Smooth muscle cell (in vitro differentiated cells): Measurements from ENCODE around the gene CCSER1. TPM values are rescaled to one million over a fixed set of nuclear protein-coding genes. Genes with fewer than 3 reads are reported as not detected.
A peak's percentile ranks its signal among the peaks of the same experiment; 100 is the strongest.

Experiments used
- DNase-seq: peaks from one replicate; lab custom pipeline; 2025; ENCODE audit not compliant: unreplicated experiment; lab: John Stamatoyannopoulos, UW
- H2AFZ ChIP-seq: fragments of 200-600 bp; sonication (generic); 2 replicates; pipeline ENCODE4 v1.6.0; 2016; ENCODE audit warnings: antibody characterized with exemption, low read depth, mild to moderate bottlenecking
- H3F3A ChIP-seq: fragments of 200-600 bp; sonication (generic); 2 replicates; pipeline ENCODE4 v1.6.0; 2017; ENCODE audit warnings: antibody characterized with exemption, low read depth
- H3K27ac ChIP-seq: fragments of 200-600 bp; sonication (generic); 2 replicates; pipeline ENCODE4 v1.5.1; 2016; ENCODE audit warnings: low read depth, mild to moderate bottlenecking
- H3K27me3 ChIP-seq: fragments of 200-600 bp; sonication (generic); 2 replicates; pipeline ENCODE4 v1.6.1; 2016; ENCODE audit warnings: low read depth, mild to moderate bottlenecking
- H3K36me3 ChIP-seq: fragments of 200-600 bp; sonication (generic); 2 replicates; pipeline ENCODE4 v1.5.1; 2016; ENCODE audit warnings: low read depth
- H3K4me1 ChIP-seq: fragments of 200-600 bp; sonication (generic); 2 replicates; pipeline ENCODE4 v1.5.1; 2016; ENCODE audit warnings: low read depth
- H3K4me2 ChIP-seq: fragments of 200-600 bp; sonication (generic); 2 replicates; pipeline ENCODE4 v1.6.0; 2016; ENCODE audit warnings: mild to moderate bottlenecking
- H3K4me3 ChIP-seq: fragments of 200-600 bp; sonication (generic); 2 replicates; pipeline ENCODE4 v1.5.1; 2016; ENCODE audit warnings: mild to moderate bottlenecking
- H3K79me2 ChIP-seq: fragments of 200-600 bp; sonication (generic); 2 replicates; pipeline ENCODE4 v1.6.0; 2016; ENCODE audit warnings: low read depth, mild to moderate bottlenecking
- H3K9ac ChIP-seq: fragments of 200-600 bp; sonication (generic); 2 replicates; pipeline ENCODE4 v1.6.0; 2016; ENCODE audit warnings: low read depth
- H3K9me3 ChIP-seq: fragments of 200-600 bp; sonication (generic); replicated peaks from 2 replicates; pipeline ENCODE4 v1.5.1; 2016; ENCODE audit warnings: low read depth
- H4K20me1 ChIP-seq: fragments of 200-600 bp; sonication (generic); 2 replicates; pipeline ENCODE4 v1.6.0; 2016; ENCODE audit warnings: low read depth
- CTCF ChIP-seq: fragments of 200-600 bp; sonication (generic); IDR thresholded peaks from 2 replicates; pipeline ENCODE4 v1.5.1; 2017; ENCODE audit warnings: borderline replicate concordance, mild to moderate bottlenecking, antibody characterized with exemption; ENCODE audit not compliant: insufficient read depth, poor library complexity, severe bottlenecking
- WGBS: methylation state at CpG from one replicate; pipeline ENCODE4 v1.1.7; 2016; ENCODE audit warnings: low lambda C conversion rate; 5-methylcytosine and 5-hydroxymethylcytosine counted together
- polyA plus RNA-seq: library from polyadenylated mRNA; unstranded; fragments of >200 nt; fragmentation: Nextera tagmentation; extraction: Ambion mirVana; gene quantifications from 2 replicates; pipeline ENCODE4 v1.2.1, GENCODE V29; 2016
- total RNA-seq: library from RNA; depleted of rRNA; stranded (reverse); fragments of >200 nt; gene quantifications from 2 replicates; pipeline ENCODE4 v1.2.3, GENCODE V29; 2014

The CCSER1 gene
- total and polyA plus RNA-seq, 2 experiments from 2014 or later = 0.76 TPM; not detected in 1

- no peak overlapping the region for H3K27ac ChIP-seq
- no peak overlapping the region for H3K4me3 ChIP-seq
- no peak for TF ChIP-seq CTCF
- H3K9me3 ChIP-seq = no peaks in the 10 kb centered on the region
- no peaks in the 10 kb centered on the region for H3K36me3 ChIP-seq
- no peaks in the 10 kb centered on the region for H3F3A ChIP-seq
- no peak for DNase-seq
- no peak overlapping the region for H2AFZ ChIP-seq
- H3K9ac ChIP-seq = no peak overlapping the region
- no peak overlapping the region for H3K4me2 ChIP-seq
- peaks cover 36% of the 10 kb centered on the region for H3K27me3 ChIP-seq
- H3K4me1 ChIP-seq = no peaks in the 10 kb centered on the region
- H3K79me2 ChIP-seq = no peaks in the 10 kb centered on the region
- no peaks in the 10 kb centered on the region for H4K20me1 ChIP-seq
Measured at GRCh38 chr4:90124276-90124675, 2.9 kb upstream of the CCSER1 start.

GRCh38 chr4:90126805-90127204 lies 389 bp upstream of the CCSER1 start:
- H3F3A ChIP-seq = no peaks in the 10 kb centered on the region
- peak overlapping the region; percentile 67 for H3K4me3 ChIP-seq
- no peaks in the 10 kb centered on the region for H3K4me1 ChIP-seq
- no peak overlapping the region for H3K27ac ChIP-seq
- no peaks in the 10 kb centered on the region for H4K20me1 ChIP-seq
- TF ChIP-seq CTCF = no peak
- 35% methylated on average over 8 of the region's 8 CpGs for WGBS
- H3K9ac ChIP-seq = no peak overlapping the region
- H2AFZ ChIP-seq = peak overlapping the region; percentile 86
- no peaks in the 10 kb centered on the region for H3K9me3 ChIP-seq
- H3K36me3 ChIP-seq = no peaks in the 10 kb centered on the region
- H3K4me2 ChIP-seq = peak overlapping the region; percentile 92
- H3K27me3 ChIP-seq = peaks cover 49% of the 10 kb centered on the region
- H3K79me2 ChIP-seq = no peaks in the 10 kb centered on the region
- DNase-seq = no peak

- no peaks in the 10 kb centered on the region for H3K36me3 ChIP-seq
- H2AFZ ChIP-seq = peak overlapping the region; percentile 86
- no peaks in the 10 kb centered on the region for H3K9me3 ChIP-seq
- H3K27me3 ChIP-seq = peaks cover 51% of the 10 kb centered on the region
- H3K79me2 ChIP-seq = no peaks in the 10 kb centered on the region
- no peak overlapping the region for H3K9ac ChIP-seq
- H3K27ac ChIP-seq = no peak overlapping the region
- WGBS = 1% methylated on average over 56 of the region's 81 CpGs
- H3K4me3 ChIP-seq = peak overlapping the region; percentile 67
- H3K4me1 ChIP-seq = no peaks in the 10 kb centered on the region
- no peaks in the 10 kb centered on the region for H4K20me1 ChIP-seq
- DNase-seq = no peak
- H3K4me2 ChIP-seq = peak overlapping the region; percentile 92
- TF ChIP-seq CTCF = no peak
- no peaks in the 10 kb centered on the region for H3F3A ChIP-seq
Measured at GRCh38 chr4:90127706-90128345, 632 bp downstream of the CCSER1 start.

- TF ChIP-seq CTCF = no peak
- no peak for DNase-seq
- no peak overlapping the region for H2AFZ ChIP-seq
Measured at GRCh38 chr4:90128961-90129495, 1.8 kb downstream of the CCSER1 start.

More at GRCh38 chr4:90128961-90129495, 1.8 kb downstream of the CCSER1 start:
- Histone ChIP-seq H3K27me3 (peaks cover 56% of the 10 kb centered on the region), H3K4me2 (peak overlapping the region; percentile 92), H3K9ac (no peak overlapping the region), H3K79me2 (no peaks in the 10 kb centered on the region), H3K9me3 (no peaks in the 10 kb centered on the region), H4K20me1 (no peaks in the 10 kb centered on the region), H3K27ac (no peak overlapping the region), H3K36me3 (no peaks in the 10 kb centered on the region), H3F3A (no peaks in the 10 kb centered on the region), H3K4me3 (peak overlapping the region; percentile 67), H3K4me1 (no peaks in the 10 kb centered on the region)
- 52% methylated on average over 4 of the region's 4 CpGs for WGBS
